B cell (primary cell): ENCODE data around the gene RPRD1B. TPM values are rescaled to one million over a fixed set of nuclear protein-coding genes. Genes with fewer than 3 reads are reported as not detected.

ENCODE experiments used
- ATAC-seq: fragments of 200-7000 bp; cut with Tn5 transposase; one replicate; pipeline ENCODE4 v1.10.0; 2021; ENCODE audit warnings: low read depth, mild to moderate bottlenecking, moderate number of reproducible peaks, moderate library complexity
- CTCF ChIA-PET: fragments of 350-600 bp; sonication (Branson Sonifier 250); formaldehyde crosslinking; loops from one replicate; lab custom pipeline; 2021; ENCODE audit warnings: antibody characterized with exemption, inconsistent platforms; lab: Charles Lee
- POLR2A ChIA-PET: fragments of 350-600 bp; sonication (Branson Sonifier 250); formaldehyde crosslinking; loops from one replicate; lab custom pipeline; 2021; ENCODE audit warnings: antibody characterized with exemption; lab: Charles Lee
- DNase-seq: peaks from one replicate; pipeline ENCODE4 v3.0.0; 2013
- H2AFZ ChIP-seq: 2 replicates; pipeline ENCODE4 v1.6.1; 2012; ENCODE audit warnings: mild to moderate bottlenecking, low read depth, low read length; ENCODE audit not compliant: insufficient read depth, poor library complexity, severe bottlenecking
- H3K27ac ChIP-seq, 2 donors: 1 replicate in 1 of 2; 2 replicates in 1 of 2; pipeline ENCODE4 v1.5.1; 2012 to 2013; ENCODE audit warnings: low read length in 2 of 2, mild to moderate bottlenecking in 2 of 2, moderate library complexity in 1 of 2
- H3K27me3 ChIP-seq, 4 experiments: fragments of 200-600 bp in 1 of 4; sonication (generic) in 1 of 4; replicated peaks in 1 of 4; 1 replicate in 2 of 4; 2 replicates in 2 of 4; pipeline versions ENCODE4 v1.6.1 to v1.7.0; 2013 to 2016; ENCODE audit warnings: low read length in 3 of 4, mild to moderate bottlenecking in 2 of 4, mixed read lengths in 1 of 4, moderate library complexity in 1 of 4; ENCODE audit not compliant: insufficient read depth in 4 of 4, control insufficient read depth in 3 of 4; ENCODE audit errors: control extremely low read depth in 1 of 4
- H3K36me3 ChIP-seq, 2 experiments: replicated peaks in 1 of 2; 1 replicate in 1 of 2; 2 replicates in 1 of 2; pipeline versions ENCODE4 v1.6.1 to v1.7.1; 2013; ENCODE audit warnings: low read length in 1 of 2; ENCODE audit not compliant: insufficient read depth in 2 of 2, control insufficient read depth in 1 of 2; ENCODE audit errors: control extremely low read depth in 1 of 2, extremely low read depth in 1 of 2
- H3K4me1 ChIP-seq, 2 donors: fragments of 200-600 bp in 1 of 2; sonication (generic) in 1 of 2; 1 replicate in 1 of 2; 2 replicates in 1 of 2; pipeline versions ENCODE4 v1.5.1 to v1.6.1; 2013 to 2017; ENCODE audit warnings: low read length in 2 of 2; ENCODE audit not compliant: control insufficient read depth in 2 of 2, insufficient read depth in 2 of 2
- H3K4me2 ChIP-seq: replicated peaks from 2 replicates; pipeline ENCODE3; 2012; ENCODE audit warnings: mild to moderate bottlenecking, low read depth, low read length; ENCODE audit not compliant: poor library complexity, severe bottlenecking
- H3K4me3 ChIP-seq, 5 experiments: fragments of 200-600 bp in 1 of 5; sonication (generic) in 1 of 5; 1 replicate in 3 of 5; 2 replicates in 2 of 5; pipeline versions ENCODE4 v1.5.1 to v1.7.0; 2011 to 2016; ENCODE audit warnings: low read length in 4 of 5, mild to moderate bottlenecking in 4 of 5, low read depth in 2 of 5, control low read depth in 1 of 5, moderate library complexity in 1 of 5; ENCODE audit not compliant: insufficient read depth in 1 of 5; ENCODE audit errors: control extremely low read depth in 1 of 5, extremely low read depth in 1 of 5
- H3K79me2 ChIP-seq: fragments of 200-600 bp; sonication (generic); one replicate; pipeline ENCODE4 v1.6.0; 2016; ENCODE audit warnings: low read length; ENCODE audit not compliant: control insufficient read depth, insufficient read depth
- H3K9ac ChIP-seq: fragments of 200-600 bp; sonication (generic); 2 replicates; pipeline ENCODE4 v1.6.1; 2017; ENCODE audit warnings: mild to moderate bottlenecking, low read length, moderate library complexity
- H3K9me3 ChIP-seq, 3 donors: one replicate each; pipeline versions ENCODE4 v1.6.1 to v1.7.1; 2013; ENCODE audit warnings: low read length in 2 of 3; ENCODE audit not compliant: control insufficient read depth in 2 of 3, insufficient read depth in 1 of 3; ENCODE audit errors: control extremely low read depth in 1 of 3
- H4K20me1 ChIP-seq: 2 replicates; pipeline ENCODE4 v1.6.0; 2012; ENCODE audit warnings: mild to moderate bottlenecking, low read length; ENCODE audit not compliant: insufficient read depth, control insufficient read depth, poor library complexity, severe bottlenecking
- H3K27ac Mint-ChIP-seq: one replicate; pipeline ENCODE4 v1.8.0; 2021; ENCODE audit warnings: mixed read lengths
- H3K27me3 Mint-ChIP-seq: one replicate; pipeline ENCODE4 v1.8.0; 2021; ENCODE audit warnings: mixed read lengths
- H3K4me1 Mint-ChIP-seq: one replicate; pipeline ENCODE4 v1.8.0; 2021; ENCODE audit warnings: mixed read lengths
- H3K4me3 Mint-ChIP-seq: one replicate; pipeline ENCODE4 v1.8.0; 2021; ENCODE audit warnings: mixed read lengths
- H3K9me3 Mint-ChIP-seq: one replicate; pipeline ENCODE4 v1.8.0; 2022; ENCODE audit warnings: mixed read lengths; ENCODE audit not compliant: insufficient read depth
- CTCF ChIP-seq: fragments of 200-600 bp; IDR thresholded peaks from one replicate; pipeline ENCODE4 v1.8.0; 2022; ENCODE audit warnings: antibody characterized with exemption, mild to moderate bottlenecking
- EZH2 ChIP-seq: IDR thresholded peaks from 2 replicates; pipeline ENCODE4 v1.6.1; 2012; ENCODE audit warnings: borderline replicate concordance, low read depth, mild to moderate bottlenecking, moderate library complexity, low read length; ENCODE audit not compliant: insufficient read depth, poor library complexity, severe bottlenecking
- WGBS: methylation state at CpG from one replicate; pipeline ENCODE4 v1.1.5; 2013; ENCODE audit warnings: missing lambda C conversion rate; ENCODE audit not compliant: insufficient coverage; 5-methylcytosine and 5-hydroxymethylcytosine counted together
- intact Hi-C: fragments of 100-400 bp; cut with micrococcal nuclease; formaldehyde crosslinking; loops from one replicate; pipeline ENCODE4 v1.10.0; 2022
- polyA plus RNA-seq: library from polyadenylated mRNA; depleted of rRNA; stranded (reverse); fragments of >200 nt; gene quantifications from 2 replicates; pipeline ENCODE4 v1.2.3, GENCODE V29; 2012
- total RNA-seq, 2 donors: library from RNA; stranded (reverse); fragments of 120-200 nt in 1 of 2; gene quantifications; 1 replicate in 1 of 2; 2 replicates in 1 of 2; pipeline versions ENCODE4 v1.2.3 to v1.2.4, GENCODE V29; 2013 to 2022

RPRD1B gene
- total and polyA plus RNA-seq, 2 donors (not counting 1 experiment from before 2014, with no cell fraction given): 6.0 to 54.9 TPM

GRCh38 chr20:37999526-38000263 lies 33.9 kb upstream of the RPRD1B start:
- Histone ChIP-seq H3K4me1 (no peaks in the 10 kb centered on the region), H3K36me3 (peaks cover 4 to 88% of the 10 kb centered on the region in 2 experiments), H4K20me1 (no peaks in the 10 kb centered on the region), H3K9me3 (no peaks in the 10 kb centered on the region), H3K4me3 (no peak overlapping the region), H3K9ac (no peak overlapping the region), H3K79me2 (no peaks in the 10 kb centered on the region), H2AFZ (no peak overlapping the region), H3K27me3 (no peaks in the 10 kb centered on the region), H3K27ac (no peak overlapping the region), H3K4me2 (no peak overlapping the region)
- no peak for ATAC-seq
- CTCF ChIA-PET: interaction anchor here (0.9 to 1.2 kb wide), 3 partner anchors 10 to 436 kb away, joined by 3 read pairs; no protein-coding TSS in a partner anchor
- DNase-seq: no peak
- 98% methylated on average over 15 of the region's 15 CpGs for WGBS
- POLR2A ChIA-PET: no interaction called here
- no peaks in the 10 kb centered on the region for H3K4me1 Mint-ChIP-seq
- H3K27ac Mint-ChIP-seq: no peak overlapping the region
- H3K4me3 Mint-ChIP-seq: no peak overlapping the region
- H3K27me3 Mint-ChIP-seq: no peaks in the 10 kb centered on the region
- TF ChIP-seq CTCF (no peak), EZH2 (no peak)
- no peaks in the 10 kb centered on the region for H3K9me3 Mint-ChIP-seq
- intact Hi-C loops: loop anchor here (10.0 kb wide), 1 partner anchor 805 kb away; no protein-coding TSS in a partner anchor

GRCh38 chr20:38000293-38000692 lies 33.3 kb upstream of the RPRD1B start:
- DNase-seq (no peak), ATAC-seq (no peak)
- Histone ChIP-seq H4K20me1 (no peaks in the 10 kb centered on the region), H3K4me2 (no peak overlapping the region), H3K9me3 (no peaks in the 10 kb centered on the region), H3K9ac (no peak overlapping the region), H3K27ac (no peak overlapping the region), H3K4me1 (no peaks in the 10 kb centered on the region), H3K27me3 (no peaks in the 10 kb centered on the region), H3K4me3 (no peak overlapping the region), H2AFZ (no peak overlapping the region), H3K79me2 (no peaks in the 10 kb centered on the region), H3K36me3 (peaks cover 1 to 89% of the 10 kb centered on the region in 2 experiments)
- intact Hi-C loops: no loop called here
- Mint-ChIP-seq H3K27ac (no peak overlapping the region), H3K27me3 (no peaks in the 10 kb centered on the region), H3K4me1 (no peaks in the 10 kb centered on the region), H3K9me3 (no peaks in the 10 kb centered on the region), H3K4me3 (no peak overlapping the region)
- TF ChIP-seq CTCF (no peak), EZH2 (no peak)
- ChIA-PET POLR2A (no interaction called here), CTCF (no interaction called here)
- WGBS: 95% methylated on average over 13 of the region's 13 CpGs
